Stimulated activated CD8-positive, alpha-beta memory T cell treated with anti-CD3 and anti-CD28 coated beads, Interleukin-15, amount 100 ng/mL, for 1 hour (primary cell): ENCODE data around the gene BOD1L1.

Experiments used
- DNase-seq: peaks from one replicate; pipeline ENCODE4 v3.0.0-alpha.2; 2020; ENCODE audit warnings: low read depth

The BOD1L1 gene

GRCh38 chr4:13524504-13525243 lies 102.9 kb downstream of the BOD1L1 start:
- no peak for DNase-seq

GRCh38 chr4:13523591-13524503 lies 103.7 kb downstream of the BOD1L1 start:
- DNase-seq: no peak

GRCh38 chr4:13523105-13523477 lies 104.4 kb downstream of the BOD1L1 start:
- no peak for DNase-seq

- DNase-seq: no peak
These were observed 105.0 kb downstream of the BOD1L1 start for GRCh38 chr4:13522282-13523104.

- DNase-seq: no peak
These were observed 106.5 kb downstream of the BOD1L1 start for GRCh38 chr4:13521047-13521446.
